Ramos (cell line): ENCODE results near the gene GON7.
"Not testable (repeated sequence)": the region's sequence is repeated elsewhere in the genome, so short reads cannot be mapped to it uniquely, and the experiment has no call there.

ENCODE experiments used
- in situ Hi-C: fragments of 300-500 bp; cut with MboI; formaldehyde crosslinking; loops from one replicate; pipeline ENCODE4 v1.14.3; 2022; ENCODE audit warnings: low sequenced_read_pairs; ENCODE audit not compliant: unreplicated experiment

Gene GON7

DNA sequence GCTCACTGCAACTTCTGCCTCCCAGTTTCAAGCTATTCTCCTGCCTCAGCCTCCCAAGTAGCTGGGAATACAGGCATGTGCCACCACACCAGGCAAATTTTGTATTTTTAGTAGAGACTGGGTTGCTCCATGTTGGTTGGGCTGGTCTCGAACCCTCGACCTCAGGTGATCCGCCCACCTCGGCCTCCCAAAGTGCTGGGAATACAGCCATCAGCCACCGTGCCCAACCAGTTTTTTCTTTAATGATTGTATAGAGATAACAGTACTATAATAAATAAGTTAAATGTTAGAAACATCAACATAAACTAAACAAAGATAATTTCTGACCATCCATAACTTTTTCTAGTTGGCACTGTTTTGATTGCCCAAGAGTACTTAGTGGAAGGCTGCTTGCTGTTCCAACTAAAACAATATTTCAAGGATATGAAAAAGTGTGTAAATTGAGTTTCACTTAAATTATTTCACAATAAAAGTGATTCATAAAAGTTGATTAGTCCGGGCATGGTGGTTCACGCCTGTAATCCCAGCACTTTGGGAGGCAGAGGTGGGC, 5.6 kb downstream of the GON7 start:
- in situ Hi-C loops = no loop called here

DNA sequence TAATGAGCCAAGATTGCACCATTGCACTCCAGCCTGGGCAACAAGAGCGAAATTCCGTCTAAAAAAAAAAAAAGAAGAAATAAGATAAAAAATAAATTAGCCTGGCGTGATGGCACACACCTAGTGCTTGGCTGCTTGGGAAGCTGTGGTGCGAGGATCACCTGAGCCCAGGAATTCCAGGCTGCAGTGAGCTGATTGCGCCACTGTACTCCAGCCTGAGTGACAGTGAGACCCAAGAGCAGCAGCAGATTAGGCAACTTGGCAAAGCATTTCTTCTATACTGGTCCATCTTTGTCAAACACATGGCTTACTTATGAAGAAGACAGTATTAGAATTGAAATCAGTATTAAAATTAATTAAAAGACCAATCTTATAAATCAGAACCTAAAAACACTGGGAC, 6.3 kb downstream of the GON7 start:
- in situ Hi-C loops = no loop called here

DNA sequence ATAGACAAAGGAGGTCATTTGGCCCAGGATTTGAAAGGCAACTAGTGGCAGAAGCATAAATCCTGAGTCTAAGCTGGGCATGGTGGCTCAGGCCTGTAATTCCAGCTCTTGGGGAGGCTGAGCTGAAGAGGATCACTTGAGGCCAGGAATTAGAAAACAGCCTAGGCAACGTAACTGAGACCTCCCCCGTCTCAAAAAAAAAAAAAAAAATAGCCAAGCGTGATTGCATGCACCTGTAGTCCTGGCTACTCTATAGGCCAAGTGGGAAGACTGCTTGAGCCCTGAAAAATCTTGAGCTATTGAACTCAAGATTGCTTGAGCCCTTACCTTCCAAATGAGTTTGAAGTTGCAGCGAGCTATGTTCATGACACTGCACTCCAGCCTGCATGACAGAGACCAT, 7.8 kb downstream of the GON7 start:
- in situ Hi-C loops = no loop called here

DNA sequence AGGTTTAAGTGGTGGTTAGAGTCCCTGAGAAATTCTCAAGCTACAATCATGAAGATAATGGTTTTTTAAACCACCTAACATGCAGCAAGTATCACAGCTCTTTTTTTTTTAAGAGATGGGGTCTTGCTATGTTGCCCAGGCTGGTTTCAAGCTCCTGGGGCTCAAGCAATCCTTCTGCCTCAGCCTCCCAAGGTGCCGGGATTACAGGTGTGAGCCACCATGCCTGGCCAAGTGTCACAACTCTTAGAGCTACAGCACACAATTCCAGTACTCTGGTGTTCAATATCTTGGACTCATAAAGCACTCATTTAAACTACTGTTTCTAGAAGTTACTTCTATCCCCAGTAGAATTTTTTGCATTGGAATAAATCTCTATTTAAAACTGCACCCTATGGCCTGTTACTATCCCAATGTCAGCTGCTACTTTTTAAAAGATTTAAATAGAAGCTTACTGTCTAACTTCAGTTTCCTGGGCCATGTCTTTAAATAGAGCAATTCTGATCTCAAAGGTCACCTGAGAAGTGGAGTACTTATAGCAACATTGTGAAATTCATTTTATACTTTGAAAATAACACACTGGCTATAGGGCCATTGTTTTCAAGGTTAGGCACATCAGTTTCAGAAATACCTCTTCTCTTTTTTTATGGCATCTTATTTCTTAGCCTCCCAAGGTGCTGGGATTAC, 11.4 kb downstream of the GON7 start:
- in situ Hi-C loops = no loop called here

DNA sequence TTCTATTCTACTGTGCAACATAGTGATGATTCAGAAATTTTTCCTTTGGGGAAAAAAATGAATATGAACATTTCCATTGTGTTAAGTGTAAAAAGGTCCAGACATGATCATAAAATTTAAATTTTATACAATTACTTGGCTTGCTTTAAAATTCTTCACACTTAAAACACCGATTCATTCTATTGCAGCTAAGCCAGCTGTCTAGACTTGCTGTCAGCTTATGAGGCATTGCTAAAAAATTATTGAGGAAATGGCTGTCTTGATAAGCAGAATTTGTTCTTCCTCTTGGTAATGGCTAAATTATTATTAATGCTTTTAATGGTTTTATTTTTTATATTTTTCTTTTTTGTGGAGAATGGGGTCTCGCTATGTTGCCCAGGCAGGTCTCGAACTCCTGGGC, 19.9 kb downstream of the GON7 start:
- in situ Hi-C loops = no loop called here

DNA sequence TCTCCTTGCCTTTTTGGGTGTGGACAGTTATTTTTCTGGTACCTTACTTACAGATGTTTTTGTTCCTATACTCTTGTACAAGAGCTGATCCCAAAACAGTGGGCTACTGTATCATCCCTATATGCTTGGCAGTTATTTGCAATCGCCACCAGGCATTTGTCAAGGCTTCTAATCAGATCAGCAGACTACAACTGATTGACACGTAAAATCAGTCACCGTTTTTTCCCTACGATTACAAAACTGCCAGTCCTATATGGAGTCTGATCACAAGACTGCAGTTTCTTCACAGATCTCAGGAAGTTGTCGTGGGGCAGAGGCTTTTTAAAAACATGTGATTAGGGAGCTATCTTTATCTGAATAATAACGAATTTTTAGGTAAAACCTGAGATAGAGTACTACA, 20.4 kb downstream of the GON7 start:
- in situ Hi-C loops = no loop called here

DNA sequence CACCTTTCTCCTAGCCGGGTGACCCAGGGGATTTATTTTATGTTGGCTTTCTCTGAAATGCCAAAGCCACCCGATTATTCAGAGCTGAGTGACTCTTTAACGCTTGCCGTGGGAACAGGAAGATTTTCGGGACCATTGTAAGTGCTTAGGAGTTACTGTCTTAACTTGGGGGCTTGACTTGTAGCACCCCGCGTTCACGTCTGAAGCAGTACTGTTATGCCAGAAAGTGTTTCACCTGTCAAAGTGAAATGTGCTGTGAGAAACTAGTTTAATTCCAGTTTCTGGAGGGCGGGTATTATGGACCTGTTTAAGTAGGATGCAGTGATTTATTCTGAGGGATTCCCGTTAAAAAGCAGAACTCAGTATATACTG, 21.5 kb downstream of the GON7 start:
- in situ Hi-C loops = no loop called here

DNA sequence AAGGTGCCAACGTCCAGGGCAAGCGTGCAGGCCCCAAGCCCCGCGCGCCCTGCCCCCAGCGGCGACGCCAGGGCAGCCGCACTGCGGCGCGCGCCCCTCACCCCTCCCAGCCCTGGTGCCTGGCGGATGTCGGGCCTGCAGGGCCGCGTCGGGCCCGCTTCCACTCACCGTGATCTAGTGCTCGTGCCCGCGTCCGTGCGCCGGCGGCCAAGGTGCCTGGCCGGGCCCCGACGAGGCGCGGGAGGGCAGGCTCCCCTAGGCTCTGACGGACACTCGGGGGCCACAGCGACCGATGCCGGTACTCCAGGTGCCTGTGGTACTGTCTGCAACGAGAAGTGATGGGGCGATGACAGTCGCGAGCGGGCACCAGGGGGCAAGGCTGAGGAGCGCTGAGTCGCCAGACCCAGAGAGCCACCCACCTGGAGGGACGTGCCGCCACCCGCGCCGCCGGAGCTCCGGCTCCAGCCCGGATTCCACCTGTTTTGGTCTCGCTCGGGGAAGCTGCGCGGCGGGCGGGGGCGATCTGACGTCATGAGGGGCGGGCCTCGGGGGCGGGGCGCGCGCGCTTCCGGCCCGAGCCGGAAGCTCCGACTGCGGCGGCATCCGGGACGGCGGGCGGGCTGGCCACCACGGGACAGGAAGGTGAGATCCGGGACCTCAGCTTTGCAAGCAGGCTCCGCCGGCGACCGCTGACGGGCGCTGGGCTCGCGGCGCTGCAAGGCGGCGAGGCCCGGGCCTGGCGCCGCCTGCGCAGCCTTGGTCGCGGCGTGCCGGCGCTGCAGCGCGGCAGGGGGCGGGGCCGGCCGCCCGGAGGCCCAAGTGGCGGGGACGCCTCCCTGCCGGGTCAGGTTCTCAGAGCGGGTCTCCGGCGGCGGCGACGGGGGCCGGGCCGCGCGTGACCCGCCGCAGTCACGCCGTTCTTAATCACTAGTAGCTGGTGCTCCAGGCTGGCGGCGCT, 22.2 kb downstream of the GON7 start, which contains the start of the genes LYSET and MOAP1:
Gene LYSET (plus strand): TSS at position 927 of the 958 bp plus-strand sequence. CDS start 89 bp downstream, outside the sequence.
Gene MOAP1 (minus strand): TSS at position 507 of the 958 bp plus-strand sequence. CDS start 655 bp downstream, outside the sequence.
- in situ Hi-C loops = no loop called here

DNA sequence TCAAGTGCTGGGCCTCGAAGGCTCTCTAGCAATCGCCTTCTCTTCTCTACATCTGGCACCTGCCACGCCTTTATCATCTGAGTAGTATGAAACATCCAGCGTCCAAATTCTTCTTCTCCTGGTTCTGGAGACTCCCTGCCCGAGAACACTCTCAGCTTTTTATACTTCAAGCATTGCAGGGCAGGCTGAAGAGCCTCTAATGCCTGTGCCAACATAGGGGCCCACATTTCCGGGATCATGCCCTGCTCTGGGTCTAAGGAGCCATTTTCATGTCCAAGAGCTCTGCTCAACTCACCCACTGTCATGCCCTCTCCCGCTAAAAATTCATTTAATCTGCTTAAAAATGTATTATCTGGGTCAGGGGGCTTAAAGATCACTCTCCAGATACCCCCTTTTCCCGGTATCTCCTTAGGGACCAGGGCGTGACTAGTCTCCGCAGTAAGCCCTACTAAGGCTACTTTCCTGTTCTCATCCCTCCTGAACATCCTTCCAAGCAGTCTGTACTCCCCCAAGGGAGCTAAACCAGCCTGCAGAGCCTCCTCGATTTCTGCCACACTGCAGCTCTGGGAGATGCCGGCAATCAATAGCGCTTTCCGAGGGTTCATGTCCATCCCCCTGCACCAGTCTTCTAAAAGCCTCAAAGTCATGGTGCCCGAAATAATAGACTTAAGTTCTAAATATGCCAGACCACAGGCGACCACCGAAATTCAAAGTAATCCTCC, 23.1 kb downstream of the GON7 start:
- in situ Hi-C loops = no loop called here

DNA sequence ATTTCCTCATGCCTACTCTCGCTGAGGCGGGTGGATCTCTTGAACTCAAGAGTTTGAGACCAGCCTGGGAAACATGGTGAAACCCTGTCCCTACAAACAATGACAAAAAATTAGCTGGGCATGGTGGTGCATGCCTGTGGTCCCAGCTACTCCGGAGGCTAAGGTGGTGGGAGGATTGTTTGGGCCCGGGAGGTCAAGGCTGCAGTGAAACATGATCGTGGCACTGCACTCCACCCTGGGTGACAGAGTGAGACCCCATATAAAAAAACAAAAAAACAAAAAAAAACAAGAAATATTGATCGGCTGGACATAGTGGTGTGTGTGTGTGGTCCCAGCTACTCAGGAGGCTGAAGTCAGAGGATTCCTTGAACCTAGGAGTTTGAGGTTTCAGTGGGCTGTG, 31.4 kb downstream of the GON7 start:
- in situ Hi-C loops = no loop called here

DNA sequence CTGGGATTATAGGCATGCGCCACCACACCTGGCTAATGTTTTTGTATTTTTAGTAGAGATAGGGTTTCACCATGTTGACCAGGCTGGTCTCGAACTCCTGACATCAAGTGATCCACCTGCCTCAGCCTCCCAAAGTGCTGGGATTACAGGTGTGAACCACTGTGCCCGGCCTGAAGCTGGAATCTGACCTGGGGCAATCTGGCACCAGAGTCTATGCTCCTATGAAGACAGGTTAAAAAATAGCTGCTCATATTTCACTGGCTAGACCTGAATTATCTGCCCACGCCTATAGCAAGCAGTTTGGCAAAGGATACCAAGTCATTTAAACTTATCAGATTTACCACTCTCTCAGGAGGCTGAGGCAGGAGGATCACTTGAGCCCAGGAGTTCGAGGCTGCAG, 32.1 kb downstream of the GON7 start:
- in situ Hi-C loops = not testable (repeated sequence)

DNA sequence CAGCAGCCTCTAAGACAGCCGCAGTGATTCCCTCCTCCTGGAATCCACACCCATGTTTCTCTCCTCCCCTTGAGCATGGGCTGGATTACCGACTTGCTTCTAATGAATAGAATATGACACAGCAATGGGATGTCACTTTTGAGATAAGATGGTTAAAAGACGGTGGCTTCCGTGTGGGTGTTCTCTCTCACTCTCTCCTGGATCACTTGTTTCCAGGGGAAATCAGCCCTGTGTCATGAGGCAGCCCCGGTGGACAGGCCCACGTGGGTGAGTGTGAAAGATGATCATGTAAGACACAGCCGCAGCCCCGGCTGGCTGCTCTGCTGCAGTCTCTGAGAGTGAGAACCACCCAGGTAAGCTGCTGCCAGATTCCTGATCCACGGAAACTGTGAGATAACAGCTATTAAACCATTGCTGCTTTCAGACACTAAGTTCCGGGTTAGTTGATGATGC, 32.9 kb downstream of the GON7 start:
- in situ Hi-C loops = no loop called here

DNA sequence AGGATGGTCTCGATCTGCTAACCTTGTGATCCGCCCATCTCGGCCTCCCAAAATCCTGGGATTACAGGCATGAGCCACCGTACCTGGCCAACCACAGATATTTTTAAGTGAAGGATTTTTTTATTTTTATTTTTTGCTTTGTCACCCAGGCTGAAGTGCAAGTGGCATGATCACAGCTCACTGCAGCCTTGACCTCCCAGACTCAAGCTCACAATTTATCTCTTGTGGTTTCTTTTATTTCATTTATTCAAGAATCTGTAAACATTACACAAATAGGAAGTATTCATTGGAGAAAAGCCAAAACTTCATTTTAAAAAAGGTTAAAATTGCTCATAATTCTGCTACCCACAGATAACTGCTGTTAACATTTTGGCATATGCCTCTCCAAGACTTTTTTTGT, 35.5 kb downstream of the GON7 start:
- in situ Hi-C loops = no loop called here

DNA sequence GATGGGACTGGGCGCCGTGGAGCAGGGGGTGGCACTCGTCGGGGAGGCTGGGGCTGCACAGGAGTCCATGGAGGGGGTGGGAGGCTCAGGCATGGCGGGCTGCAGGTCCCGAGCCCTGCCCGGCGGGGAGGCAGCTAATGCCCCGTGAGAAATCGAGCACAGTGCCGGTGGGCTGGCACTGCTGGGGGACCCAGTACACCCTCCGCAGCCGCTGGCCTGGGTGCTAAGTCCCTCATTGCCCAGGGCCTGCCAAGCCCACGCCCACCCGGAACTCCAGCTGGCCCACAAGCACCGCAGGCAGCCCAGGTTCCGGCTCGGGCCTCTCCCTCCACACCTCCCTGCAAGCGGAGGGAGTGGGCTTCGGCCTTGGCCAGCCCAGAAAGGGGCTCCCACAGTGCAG, 36.7 kb downstream of the GON7 start:
- in situ Hi-C loops = not testable (repeated sequence)

DNA sequence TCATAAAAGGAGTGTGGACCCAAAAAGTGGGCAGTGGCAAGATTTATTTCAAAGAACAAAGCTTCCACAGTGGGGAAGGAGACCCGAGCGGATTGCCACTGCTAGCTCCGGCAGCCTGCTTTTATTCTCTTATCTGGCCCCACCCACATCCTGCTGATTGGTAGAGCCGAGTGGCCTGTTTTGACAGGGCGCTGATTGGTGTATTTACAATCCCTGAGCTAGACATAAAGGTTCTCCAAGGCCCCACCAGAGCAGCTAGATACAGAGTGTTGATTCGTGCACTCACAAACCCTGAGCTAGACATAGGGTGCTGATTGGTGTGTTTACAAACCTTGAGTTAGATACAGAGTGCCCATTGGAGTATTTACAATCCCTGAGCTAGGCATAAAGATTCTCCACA, 37.2 kb downstream of the GON7 start:
- in situ Hi-C loops = not testable (repeated sequence)

DNA sequence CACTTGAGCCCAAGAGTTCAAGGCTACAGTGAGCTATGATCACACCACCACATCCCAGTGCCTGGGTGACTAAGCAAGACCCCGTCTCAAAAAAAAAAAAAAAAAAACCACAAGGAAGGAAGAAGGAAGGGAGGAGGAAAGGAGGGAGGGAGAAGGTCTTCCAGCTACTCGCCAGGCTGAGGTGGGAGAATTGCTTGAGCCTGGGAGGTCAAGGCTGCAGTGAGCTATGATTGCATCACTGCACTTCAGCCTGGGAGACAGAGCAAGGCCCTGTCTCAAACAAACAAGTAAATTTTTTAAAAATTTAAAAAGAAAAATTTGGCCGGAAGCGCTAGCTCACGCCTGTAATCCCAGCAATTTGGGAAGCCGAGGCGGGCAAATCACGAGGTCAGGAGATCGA, 38.3 kb downstream of the GON7 start:
- in situ Hi-C loops = not testable (repeated sequence)

DNA sequence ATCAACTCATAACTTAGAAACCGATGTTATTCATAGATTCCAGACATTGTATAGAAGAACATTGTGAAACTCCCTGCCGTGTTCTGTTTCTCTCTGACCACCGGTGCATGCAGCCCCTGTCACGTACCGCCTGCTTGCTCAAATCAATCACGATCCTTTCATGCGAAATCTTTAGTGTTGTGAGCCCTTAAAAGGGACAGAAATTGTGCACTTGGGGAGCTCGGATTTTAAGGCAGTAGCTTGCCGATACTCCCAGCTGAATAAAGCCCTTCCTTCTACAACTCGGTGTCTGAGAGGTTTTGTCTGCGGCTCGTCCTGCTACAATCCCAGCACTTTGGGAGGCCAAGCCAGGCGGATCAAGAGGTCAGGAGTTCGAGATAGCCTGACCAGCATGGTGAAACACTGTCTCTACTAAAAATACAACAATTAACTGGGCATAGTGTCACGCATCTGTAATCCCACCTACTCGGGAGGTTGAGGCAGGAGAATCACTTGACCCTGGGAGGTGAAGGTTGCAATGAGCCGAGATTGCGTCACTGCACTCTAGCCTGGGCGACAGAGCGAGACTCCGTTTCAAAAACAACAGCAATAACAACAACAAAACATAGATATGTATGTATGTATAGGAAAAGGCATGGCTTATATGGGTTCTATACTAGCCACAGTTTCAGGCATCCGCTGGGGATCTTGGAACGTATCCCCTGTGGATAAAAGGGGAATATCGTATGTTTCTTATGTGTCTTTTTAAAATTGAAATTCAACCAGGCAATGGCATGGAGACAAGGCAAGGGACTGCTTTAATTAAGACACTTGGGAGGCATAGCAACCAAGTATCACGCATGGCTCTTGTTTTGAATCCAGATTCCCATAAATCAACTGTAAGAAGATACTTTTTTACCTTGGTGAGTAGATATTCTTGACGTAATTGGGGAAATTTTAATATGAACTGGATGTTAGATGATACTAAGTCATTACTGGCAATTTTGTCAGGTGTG, 41.3 kb downstream of the GON7 start:
- in situ Hi-C loops = not testable (repeated sequence)

DNA sequence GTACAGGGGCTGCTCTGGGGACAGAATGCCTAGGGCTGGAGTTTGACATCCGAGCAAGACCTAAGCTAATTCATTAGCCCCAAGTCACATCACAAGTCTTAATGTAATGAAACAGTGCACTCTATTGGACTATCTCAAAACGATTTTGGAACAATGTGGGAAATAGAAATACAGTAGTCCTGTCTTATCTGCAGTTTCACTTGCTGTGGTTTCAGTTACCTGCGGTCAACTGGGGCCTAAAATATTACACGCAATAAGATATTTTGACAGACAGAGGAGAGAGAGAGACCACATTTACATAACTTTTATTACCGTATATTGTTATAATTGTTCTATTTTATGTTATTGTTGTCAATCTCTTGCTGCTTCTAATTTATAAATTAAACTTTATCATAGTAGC, 43.3 kb downstream of the GON7 start:
- in situ Hi-C loops = no loop called here

DNA sequence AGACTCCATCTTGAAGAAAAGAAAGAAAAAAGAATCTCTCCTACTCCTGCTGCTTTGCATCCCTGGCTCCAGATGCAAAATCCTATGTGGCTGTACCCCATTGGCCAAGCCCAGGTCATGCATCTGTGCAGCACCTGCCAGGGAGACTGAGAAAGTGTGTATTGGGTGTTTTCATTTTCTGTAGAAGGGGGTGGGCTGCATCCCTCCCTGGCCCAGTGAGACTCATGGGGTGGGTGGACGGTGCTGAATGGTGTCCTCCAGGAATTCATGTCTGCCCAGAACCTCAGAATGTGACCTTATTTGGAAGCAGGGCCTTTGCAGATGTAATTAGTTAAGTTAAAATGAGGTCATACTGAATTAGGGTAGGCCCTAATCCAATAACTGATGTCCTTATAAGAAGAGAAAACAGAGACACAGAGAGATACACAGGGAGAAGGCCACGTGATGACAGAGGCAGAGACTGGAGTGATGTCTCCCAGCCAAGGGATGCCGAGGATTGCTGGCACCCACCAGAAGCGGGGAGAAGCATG, 45.4 kb downstream of the GON7 start:
- in situ Hi-C loops = no loop called here
